NCI-H187 treated with DMSO at 0.1 percent for 48 hours (cell line): ENCODE results near the gene NOS1.
A peak's percentile ranks its signal among the peaks of the same experiment; 100 is the strongest.

Experiments used
- DNase-seq: peaks from one replicate; lab custom pipeline; 2025; lab: John Stamatoyannopoulos, UW

NOS1 gene

GRCh38 chr12:117330441-117331113, 30.8 kb downstream of the NOS1 start:
- no peak for DNase-seq

GRCh38 chr12:117329756-117330155, 31.7 kb downstream of the NOS1 start:
- no peak for DNase-seq

GRCh38 chr12:117328556-117329100, 32.8 kb downstream of the NOS1 start:
- DNase-seq = peak; percentile 45

GRCh38 chr12:117322428-117322827, 39.0 kb downstream of the NOS1 start:
- DNase-seq = no peak

GRCh38 chr12:117321572-117321971, 39.9 kb downstream of the NOS1 start:
- no peak for DNase-seq

GRCh38 chr12:117318591-117318990, 42.8 kb downstream of the NOS1 start:
- DNase-seq = no peak

- DNase-seq = no peak
Observed at GRCh38 chr12:117316336-117316735, 45.1 kb downstream of the NOS1 start.

- no peak for DNase-seq
Observed at GRCh38 chr12:117313926-117314325, 47.5 kb downstream of the NOS1 start.

- no peak for DNase-seq
Observed at GRCh38 chr12:117312770-117313169, 48.7 kb downstream of the NOS1 start.

- DNase-seq = no peak
Observed at GRCh38 chr12:117309276-117309925, 52.0 kb downstream of the NOS1 start.

- DNase-seq = no peak
Observed at GRCh38 chr12:117300174-117300573, 61.3 kb downstream of the NOS1 start.

- no peak for DNase-seq
Observed at GRCh38 chr12:117298648-117299225, 62.7 kb downstream of the NOS1 start.

- DNase-seq = no peak
Observed at GRCh38 chr12:117298191-117298590, 63.2 kb downstream of the NOS1 start.

GRCh38 chr12:117294189-117294603, 67.2 kb downstream of the NOS1 start:
- no peak for DNase-seq

- no peak for DNase-seq
Observed at GRCh38 chr12:117293510-117293909, 67.9 kb downstream of the NOS1 start.

- no peak for DNase-seq
Observed at GRCh38 chr12:117292688-117293087, 68.7 kb downstream of the NOS1 start.

- no peak for DNase-seq
Observed at GRCh38 chr12:117284140-117284539, 77.3 kb downstream of the NOS1 start.

GRCh38 chr12:117282490-117282889, 78.9 kb downstream of the NOS1 start:
- DNase-seq = no peak

GRCh38 chr12:117280019-117280680, 81.3 kb downstream of the NOS1 start:
- no peak for DNase-seq

- no peak for DNase-seq
Observed at GRCh38 chr12:117279606-117280005, 81.8 kb downstream of the NOS1 start.

GRCh38 chr12:117277875-117278274, 83.6 kb downstream of the NOS1 start:
- DNase-seq = no peak

GRCh38 chr12:117273091-117273490, 88.3 kb downstream of the NOS1 start:
- DNase-seq = no peak

GRCh38 chr12:117272690-117273089, 88.7 kb downstream of the NOS1 start:
- DNase-seq = no peak
